Stimulated activated CD4-positive, alpha-beta T cell treated with anti-CD3 and anti-CD28 coated beads, Interleukin-15, amount 100 ng/mL, for 1 hour (primary cell): ENCODE results near the gene SEC16B.
"Not testable (repeated sequence)": the region's sequence is repeated elsewhere in the genome, so short reads cannot be mapped to it uniquely, and the experiment has no call there.

Source experiments
- DNase-seq, 2 donors: peaks; one replicate each; pipeline ENCODE4 v3.0.0-alpha.2; 2020; ENCODE audit warnings: low read depth in 1 of 2, low spot score in 1 of 2

SEC16B gene

DNA sequence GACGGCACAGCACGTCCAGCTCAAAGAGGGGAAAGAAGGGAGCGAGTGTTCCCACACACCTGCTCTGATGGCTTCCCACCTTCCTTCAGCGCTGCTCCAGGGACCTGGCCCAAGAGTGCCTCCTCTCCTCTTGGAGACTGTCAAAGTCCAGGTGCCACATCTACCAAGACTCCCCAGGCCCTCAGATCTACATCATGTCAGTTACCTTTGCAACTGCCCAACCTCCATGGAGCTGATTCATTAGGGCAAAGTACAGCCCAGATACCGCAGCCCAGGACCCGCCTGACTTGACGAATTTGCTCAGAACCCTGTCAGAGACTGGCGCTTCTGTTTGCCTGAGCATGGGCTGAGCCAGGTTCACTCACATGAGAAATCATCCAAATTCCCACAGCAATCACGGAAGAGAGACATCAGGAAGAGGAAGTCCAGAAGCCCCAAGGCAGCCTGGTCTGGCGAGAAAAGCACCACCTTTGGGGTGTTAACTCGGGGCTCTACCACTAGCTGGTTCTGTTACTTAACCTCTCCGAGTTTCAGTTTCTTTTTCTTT lies at the start of gene SEC16B:
TSS of gene SEC16B (minus strand) at position 234 of the 547 bp plus-strand sequence. CDS start 2,077 bp downstream, outside the sequence.
- DNase-seq, result no peak

DNA sequence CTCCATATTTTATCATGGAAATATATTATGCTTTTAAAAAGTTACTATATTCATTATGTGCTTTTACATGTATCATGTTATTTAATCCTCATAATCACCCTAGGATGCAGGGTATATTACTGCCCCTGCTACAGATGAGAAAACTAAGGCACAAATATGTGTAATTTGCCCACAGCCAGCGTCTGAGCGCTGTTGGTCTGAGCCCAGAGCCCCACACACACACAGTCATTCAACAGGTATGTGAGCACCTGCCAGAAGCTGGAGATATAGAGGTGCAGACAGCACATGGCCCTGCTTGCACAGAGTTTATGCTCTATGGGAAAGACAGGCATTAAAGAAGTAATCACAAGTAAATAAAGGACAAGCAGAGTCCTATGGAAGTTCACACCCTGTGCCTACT lies 49.8 kb upstream of the SEC16B start:
- no peak for DNase-seq

GRCh38 chr1:178019208-178019607 lies 49.4 kb upstream of the SEC16B start:
- no peak for DNase-seq

DNA sequence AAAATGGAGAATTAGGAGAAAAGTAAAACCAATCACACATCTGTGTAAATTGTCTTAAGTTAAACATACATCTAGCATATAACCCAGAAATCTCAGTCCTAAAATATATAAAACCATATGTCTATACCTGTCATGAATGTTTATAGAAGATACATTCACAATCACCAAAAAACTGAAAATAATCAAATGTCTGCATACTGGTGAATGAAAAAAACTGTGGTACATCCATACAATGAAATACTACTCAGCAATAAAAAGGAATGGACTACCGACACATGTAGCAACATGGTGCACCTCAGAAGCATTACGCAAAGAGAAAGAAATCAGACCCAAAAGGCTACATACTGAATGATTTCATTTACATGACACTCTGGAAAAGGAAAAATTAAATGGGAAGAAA lies 47.7 kb upstream of the SEC16B start:
- DNase-seq, result no peak

GRCh38 chr1:178011864-178012503 lies 42.1 kb upstream of the SEC16B start:
- DNase-seq, result no peak

GRCh38 chr1:178011465-178011828 lies 41.6 kb upstream of the SEC16B start:
- DNase-seq, result no peak

DNA sequence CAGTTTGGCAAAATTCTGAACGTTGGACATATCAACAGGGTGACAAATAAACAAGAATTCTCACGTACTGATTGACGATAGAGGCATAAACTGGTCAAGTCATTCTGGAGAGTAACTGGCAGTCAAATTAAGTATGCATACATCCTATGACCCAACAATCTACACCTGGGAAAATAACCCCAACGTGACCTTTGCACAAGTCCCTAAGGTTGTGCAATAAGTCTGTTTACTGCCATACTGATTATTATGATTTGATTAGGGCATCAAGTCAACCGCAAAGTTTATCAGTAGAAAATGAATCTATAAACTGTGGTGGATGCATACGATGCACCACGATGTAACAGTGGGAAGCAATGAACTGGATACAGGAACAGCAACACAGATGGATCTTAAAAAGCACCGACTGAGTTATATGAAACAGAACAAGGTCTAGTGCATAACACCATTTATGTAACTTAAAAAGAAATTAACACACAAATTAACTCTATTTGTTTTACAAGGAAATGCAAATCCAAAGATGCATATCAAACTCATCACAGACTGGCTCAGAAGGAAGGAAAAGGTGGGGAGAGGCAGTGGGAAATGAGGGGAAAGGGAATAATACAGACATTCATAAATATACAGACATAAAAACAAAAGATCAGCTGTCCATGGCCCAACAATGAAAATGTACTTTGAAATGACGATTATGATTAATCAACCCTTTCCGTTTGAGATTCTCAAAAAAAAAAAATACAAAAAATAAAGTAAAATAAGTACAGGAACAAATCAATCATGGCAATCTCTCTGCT lies 41.0 kb upstream of the SEC16B start:
- DNase-seq, result no peak

- DNase-seq, result no peak
Observed at GRCh38 chr1:178006043-178006442, 36.2 kb upstream of the SEC16B start.

DNA sequence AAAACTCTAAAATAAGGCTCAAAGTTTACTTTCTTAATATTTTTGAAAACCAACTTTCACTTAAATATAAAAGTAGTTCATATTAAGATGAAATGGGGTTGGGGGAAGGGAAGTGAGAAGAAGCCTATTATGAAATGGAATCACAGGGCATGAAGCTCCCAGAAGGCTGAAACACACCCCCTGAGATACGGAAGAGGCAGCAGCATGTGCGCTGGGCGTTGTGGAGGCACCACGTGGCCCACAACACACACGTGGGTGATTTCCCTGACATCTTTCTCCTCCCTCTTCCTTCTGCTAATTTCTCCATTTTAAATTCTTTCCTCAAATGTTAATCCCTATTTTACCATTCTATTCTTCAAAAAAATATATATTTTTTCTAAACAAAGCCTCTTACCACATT lies 35.6 kb upstream of the SEC16B start:
- DNase-seq, result no peak

DNA sequence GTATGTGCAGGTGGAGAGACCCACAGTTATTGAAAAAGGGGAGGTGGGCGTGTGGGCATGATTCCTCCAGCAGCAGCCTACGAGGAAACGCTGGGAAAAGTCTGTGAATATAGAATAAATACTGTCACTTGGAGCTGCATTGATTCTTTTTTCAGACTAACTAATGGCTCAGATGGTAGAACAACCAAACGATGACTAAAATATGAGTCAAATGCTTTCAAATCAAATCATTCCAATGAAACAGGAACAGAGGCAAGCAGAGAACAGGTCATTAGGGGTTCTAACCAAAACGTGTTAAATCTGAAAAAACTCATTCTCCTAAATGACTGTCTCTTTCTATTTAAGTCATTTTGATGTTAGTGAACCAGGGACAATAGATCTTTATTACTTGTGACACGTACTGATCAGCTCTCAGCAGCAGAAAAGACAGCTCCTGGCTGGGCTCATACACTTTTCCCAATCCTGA lies 35.1 kb upstream of the SEC16B start:
- DNase-seq, result no peak

DNA sequence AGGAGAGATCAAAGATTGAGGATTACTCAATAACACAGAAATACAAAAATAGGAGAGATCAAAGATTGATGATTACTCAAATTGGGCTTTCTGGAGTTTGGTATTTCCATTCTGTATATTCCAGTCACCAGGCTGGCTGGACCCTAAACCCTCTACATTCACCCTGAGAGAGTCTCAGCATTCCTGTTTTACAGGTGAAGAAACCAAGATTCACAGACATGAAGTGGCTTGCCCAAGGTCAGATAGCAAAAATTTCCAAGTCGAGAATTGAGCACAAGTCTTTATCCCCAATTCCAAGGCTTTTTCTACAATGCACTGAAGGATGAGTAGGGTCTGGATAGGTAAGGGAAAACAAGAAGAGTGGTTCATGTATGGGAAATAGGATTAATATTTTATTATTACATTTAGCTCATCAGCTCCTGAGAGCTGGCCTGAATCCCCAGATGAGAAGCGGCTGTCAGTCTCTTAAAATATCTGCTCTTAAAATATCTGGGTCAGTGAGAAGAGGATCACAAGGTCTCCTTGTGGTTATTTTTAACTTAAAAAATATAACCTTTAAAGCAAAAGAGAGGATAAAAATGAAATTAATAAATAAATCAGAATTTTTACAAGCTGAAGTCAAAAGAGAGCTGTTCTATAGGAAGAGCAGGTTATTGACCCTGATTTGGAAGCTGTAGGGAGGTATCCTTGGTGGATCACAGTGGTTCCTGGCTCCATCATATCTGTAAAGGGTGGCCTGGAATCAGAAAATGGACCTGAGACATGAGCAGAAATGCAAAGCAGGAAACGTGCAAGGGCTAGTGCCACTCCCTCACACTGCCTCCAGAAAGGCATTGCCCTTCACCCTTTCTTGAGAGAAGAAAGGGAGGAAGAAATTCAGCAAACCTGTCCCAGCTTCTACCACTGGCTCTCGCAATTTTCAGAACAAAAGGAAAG lies 29.1 kb upstream of the SEC16B start:
- no peak for DNase-seq

DNA sequence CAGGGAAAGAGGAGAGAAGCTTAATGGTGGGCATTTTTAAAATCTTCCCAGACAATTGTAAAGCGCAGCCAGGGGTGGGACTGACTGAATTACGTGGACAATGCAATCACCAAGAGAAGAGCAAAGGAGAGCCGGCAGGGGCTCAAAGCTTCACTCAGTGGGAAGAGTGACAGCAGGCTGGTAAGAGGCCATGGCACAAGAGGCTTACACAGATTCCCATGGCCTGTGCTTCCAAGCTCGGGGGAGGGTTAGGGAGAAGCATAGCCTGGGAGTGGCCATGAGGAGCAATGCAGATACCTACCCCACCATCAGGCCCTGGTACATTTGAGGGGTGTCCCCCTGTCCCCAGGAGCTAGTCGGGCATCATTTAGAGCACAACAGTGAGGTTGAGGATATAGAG lies 27.1 kb upstream of the SEC16B start:
- DNase-seq, result no peak

DNA sequence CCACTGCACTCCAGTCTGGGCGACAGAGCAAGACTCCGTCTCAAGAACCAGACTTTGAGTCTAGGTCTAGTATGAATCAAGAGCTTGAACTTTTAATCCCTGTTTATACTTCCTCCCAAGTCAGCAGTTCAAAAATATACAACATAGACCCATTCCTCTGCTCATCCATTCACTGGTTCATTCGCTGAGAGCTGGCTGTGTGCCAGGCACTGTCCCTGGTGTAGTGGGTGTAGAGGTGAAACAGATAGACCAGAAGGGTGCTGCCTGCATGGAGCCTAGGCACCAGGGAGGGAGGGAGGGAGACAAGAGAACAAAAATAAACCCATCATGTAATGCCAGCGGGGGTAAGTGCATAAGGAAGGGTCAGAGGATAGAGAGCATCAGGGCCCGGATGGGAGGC lies 25.5 kb upstream of the SEC16B start:
- DNase-seq, result no peak

- DNase-seq, result not testable (repeated sequence)
Observed at GRCh38 chr1:177986281-177986680, 16.4 kb upstream of the SEC16B start.

DNA sequence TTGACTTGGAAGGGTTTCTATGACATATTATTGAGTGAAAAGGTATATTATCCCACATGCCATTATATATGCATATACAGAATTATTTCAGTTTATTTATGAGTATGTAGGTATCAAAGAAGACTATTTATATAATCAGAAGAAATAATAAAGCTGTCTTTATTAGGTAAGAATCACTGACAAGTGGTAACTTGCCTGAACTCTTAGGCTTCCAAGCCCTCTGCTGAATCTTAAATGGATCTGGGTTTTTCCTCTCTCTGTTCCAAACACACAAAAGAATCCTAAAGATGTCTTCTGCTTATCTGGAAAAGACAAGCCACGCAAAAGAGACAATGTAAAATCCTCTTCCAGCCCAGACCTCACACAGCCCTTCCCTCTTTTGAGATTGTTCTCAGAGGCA lies 14.9 kb upstream of the SEC16B start:
- DNase-seq, result no peak

- DNase-seq, result no peak
Observed at GRCh38 chr1:177984136-177984525, 14.3 kb upstream of the SEC16B start.

DNA sequence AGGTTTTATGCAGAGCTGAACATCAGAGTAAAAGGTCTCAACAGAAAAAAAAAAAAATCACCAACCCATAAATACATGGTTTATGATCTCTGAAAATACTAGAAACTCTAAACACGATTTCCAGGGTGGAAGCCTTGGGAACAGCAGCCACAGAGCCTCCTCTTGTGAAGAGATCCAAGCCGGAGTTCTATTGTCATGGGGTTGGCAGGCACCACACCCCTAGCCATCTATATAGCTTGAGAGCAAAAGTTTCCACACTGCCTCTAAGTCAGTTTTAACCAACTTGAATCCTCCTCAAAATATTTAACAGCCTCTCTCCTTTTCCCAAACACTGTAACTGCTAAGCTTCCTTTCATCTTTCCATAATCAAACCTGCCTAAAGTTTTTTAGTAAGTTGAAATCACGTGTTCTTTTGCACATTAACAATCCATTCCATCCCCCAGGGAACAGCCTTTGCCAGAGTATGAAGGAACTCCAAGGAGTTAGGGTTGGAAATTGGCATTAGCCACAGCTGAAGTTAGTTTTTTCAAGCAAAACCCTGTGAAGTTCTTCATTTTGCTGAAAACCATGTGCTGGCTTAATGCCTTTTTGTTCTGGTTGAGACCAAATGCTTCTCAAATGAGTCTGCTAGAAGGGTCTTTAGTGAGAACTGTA lies 13.8 kb upstream of the SEC16B start:
- no peak for DNase-seq

DNA sequence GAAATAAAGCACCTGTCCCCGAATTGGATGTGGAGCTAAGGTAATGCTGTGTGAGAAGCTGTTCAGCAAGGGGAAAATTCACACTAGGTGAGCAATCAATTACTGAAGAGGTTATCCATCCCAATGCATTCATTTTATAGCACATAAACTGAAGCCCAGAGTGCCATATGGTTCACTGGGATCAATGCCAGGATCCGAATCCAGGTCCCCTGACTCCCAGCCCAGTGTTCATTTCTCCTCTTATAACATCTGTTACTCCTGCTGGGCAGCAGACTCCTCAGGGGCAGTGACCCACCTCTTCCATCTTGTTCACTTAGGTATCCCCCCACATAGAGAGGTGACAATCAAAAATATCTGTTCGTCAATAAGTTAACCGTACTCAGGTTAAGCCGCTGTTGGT lies 13.2 kb upstream of the SEC16B start:
- DNase-seq, result no peak

GRCh38 chr1:177981200-177981599 lies 11.3 kb upstream of the SEC16B start:
- DNase-seq, result no peak

- DNase-seq, result no peak
Observed at GRCh38 chr1:177979272-177979671, 9.4 kb upstream of the SEC16B start.

DNA sequence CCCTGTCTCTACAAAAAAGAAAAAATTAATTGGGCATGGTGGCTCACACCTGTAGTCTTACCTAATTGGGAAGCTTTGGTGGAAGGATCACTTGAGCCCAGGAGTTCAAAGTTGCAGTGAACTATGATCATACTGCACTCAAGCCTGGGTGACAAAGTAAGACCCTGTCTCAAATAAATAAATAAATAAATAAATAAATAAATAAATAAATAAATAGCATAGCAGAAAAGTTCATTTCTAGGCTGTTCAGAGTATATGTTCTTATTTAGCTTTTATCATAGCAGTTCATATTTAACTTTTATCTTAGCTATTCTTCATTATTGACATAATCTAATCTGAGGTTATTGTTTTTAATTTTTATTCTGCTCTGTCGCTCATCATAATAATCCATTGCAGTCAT lies 8.7 kb upstream of the SEC16B start:
- no peak for DNase-seq
